EL (cell line): ENCODE measurements around the gene ATP13A4.

ENCODE experiments used
- DNase-seq: peaks from one replicate; pipeline ENCODE4 v3.0.0-alpha.2; 2016

ATP13A4 gene

DNA sequence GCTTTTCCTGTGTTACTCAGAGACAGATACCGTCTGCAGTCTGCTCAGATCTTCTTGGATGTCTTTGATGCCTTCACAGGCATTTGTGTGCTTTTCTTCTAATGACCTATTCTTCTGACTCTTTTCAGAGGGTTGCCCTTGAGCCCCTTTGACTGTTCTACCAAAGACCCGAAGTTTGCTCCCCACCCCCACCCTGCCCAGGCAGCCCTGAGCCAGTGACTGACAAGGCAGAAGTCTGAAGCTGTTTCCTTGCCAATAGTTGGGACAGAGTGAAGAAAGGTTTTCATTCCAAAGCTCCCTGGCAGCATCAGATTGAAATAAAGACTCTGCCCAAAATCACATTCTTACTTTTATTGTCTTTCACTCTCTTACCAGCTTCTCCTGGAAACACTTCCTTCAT lies 167.1 kb downstream of the ATP13A4 start:
- DNase-seq = no peak

DNA sequence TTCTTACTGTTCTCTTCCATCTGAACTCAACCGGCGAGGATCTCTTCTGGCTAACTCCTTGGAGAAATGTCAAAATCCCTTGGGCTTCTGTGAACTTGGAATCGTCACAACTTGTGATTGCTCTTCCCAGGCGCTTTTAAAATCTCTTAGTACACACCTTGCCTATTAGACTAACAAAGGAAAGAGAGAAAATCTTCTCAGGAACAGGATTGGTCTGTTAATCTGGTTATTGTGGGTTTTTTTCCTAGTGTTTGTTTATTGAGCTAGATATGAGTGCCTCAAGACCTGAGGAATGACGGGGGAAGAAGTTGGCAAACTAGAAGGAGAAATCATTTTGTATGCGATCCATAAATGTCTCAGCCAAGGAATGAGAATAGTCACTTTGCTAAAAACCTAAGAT lies 176.0 kb downstream of the ATP13A4 start, which contains the start of gene ATP13A5:
Gene ATP13A5, minus strand, starts transcription at position 48 of the 400 bp plus-strand sequence. Its CDS starts 28 bp downstream, at position 20.
- DNase-seq = no peak

DNA sequence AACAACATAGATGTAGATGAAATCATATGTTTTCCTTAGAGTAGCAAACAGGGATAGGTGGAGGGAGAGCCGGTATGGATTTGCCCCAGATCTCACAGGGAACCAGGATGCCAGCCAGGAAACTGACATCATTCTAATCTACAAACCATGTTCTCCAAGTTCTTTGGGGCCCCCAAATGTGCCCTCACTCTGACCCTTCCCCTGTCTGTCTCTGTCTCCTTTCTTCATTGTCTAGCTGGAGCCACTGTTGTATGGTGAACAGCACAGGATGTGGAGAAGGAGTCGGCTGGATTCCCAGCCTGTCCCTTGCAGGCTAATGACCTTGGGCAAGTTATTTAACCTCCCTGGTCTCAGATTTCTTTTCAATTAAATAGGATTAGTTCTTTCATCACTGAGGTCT lies 177.1 kb downstream of the ATP13A4 start:
- no peak for DNase-seq

GRCh38 chr3:193375614-193376013 lies 179.1 kb downstream of the ATP13A4 start:
- no peak for DNase-seq

DNA sequence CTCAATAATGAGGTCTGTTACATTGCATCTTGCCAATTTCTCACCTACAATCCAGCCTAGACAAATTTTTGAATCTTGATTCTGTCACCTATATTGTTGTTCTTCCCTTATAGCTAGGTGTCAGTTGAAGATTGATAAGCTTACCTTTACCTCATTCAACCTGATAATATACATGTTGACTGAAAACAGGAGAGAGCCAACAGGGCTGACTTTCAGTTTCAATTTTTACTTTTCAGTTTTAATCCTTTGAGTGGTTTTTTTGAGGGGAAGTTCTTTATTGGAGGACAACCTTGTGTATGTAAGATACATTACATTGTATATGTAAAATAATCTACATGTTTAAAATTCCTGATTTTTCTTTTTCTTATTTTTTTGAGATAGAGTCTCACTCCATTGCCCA lies 181.9 kb downstream of the ATP13A4 start:
- no peak for DNase-seq

DNA sequence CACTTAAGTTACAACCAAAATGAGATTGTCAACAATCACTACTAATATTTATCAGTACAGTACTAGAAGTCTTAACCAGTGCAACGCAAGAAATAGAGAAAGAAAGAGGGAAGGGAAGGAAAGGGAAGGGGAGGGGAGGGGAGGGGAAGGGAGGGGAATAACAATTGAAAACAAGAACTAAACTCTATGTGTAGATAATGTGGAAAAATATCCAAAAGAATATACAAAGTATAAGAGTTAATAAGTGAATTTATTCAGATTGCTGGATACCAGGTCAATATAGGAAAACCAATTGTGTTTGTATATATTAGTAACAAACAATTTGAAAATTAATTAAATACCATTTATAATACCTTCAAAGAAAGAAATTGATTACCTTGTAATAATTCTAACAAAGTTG lies 186.8 kb downstream of the ATP13A4 start:
- no peak for DNase-seq

DNA sequence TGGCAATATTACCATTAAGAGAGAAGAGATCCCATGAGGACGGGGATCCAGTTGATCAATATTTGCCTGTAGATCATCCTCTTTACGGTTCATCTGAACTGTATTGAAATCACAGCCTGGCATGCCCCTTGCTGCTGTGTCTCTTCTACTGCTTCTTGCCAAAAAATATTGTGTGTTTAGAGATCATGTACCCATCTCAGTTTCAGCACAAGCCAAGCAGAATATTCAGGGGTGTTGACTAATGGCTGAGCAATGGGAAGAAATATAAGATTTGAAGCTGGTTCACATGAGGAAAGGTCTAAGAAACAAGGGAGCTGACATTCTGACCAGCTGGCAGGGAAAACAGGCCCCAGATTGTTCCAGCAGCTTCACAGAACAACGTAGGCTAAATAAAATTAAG lies 197.4 kb downstream of the ATP13A4 start:
- no peak for DNase-seq

DNA sequence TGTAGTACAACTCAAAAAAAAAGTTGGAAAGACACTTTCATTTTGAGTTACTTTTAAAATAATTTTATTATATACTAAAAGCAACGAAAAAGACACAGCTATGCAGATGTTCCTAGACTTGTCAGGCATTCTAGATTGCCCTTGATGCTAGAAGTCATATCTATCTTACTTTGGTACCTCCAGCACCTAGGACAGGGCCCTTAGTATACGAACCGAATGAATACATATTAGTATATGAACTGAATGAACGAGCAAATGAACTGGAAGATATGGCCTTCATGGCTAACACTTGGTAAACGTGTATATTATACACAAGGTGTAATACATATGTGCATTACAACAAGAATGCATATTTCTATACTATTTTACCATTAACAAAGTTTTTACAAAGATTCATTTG lies 200.3 kb downstream of the ATP13A4 start:
- DNase-seq = no peak
